HG03064 (cell line): ENCODE results near the gene BAIAP2.

Experiments
- ATAC-seq: cut with Tn5 transposase; IDR thresholded peaks from one replicate; pipeline ENCODE4 v1.9.1; 2021; ENCODE audit warnings: low read depth; ENCODE audit not compliant: unreplicated experiment

The BAIAP2 gene

GRCh38 chr17:81049973-81050551 is 15.1 kb downstream of the BAIAP2 start:
- ATAC-seq = no peak

DNA sequence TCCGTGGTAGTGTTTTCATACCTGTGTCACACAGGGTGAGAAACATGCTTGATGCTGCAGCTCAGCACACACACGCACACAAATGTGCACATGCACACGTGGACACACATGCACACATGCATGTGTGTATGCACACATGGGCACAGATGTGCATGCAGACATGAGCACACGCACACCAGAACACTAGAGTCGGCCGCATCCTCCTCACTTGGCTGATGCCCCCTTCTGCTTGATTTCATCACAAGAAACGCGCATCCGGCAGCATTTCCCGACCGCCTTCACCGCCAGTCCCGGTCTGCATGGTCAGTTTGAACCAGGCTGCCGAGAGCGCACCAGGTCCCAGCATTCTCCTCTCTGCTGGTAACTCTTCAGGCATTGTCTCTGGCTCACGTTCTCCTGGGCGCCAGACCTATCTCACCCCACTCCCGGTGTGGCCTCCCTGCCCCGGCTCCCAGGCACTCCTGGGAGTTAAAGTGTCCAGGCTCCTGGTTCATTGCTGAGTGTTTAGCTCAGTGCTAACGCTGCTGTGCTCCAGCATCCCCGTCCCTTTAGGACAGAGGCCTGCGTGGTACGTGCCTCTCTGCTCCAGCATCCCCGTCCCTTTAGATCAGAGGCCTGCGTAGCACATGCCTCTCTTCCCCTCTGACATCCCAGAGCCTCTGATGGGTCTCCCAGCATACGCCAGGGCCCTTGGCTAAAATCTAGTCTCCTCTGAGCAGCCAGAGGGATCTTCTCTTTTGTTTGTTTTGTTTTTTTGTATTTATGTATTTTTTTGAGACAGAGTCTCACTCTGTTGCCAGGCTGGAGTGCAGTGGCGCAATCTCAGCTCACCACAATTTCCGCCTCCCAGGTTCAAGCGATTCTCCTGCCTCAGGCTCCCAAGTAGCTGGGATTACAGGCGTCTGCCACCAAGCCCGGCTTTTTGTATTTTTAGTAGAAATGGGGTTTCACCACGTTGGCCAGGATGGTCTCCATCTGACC is 16.0 kb downstream of the BAIAP2 start:
- no peak for ATAC-seq

DNA sequence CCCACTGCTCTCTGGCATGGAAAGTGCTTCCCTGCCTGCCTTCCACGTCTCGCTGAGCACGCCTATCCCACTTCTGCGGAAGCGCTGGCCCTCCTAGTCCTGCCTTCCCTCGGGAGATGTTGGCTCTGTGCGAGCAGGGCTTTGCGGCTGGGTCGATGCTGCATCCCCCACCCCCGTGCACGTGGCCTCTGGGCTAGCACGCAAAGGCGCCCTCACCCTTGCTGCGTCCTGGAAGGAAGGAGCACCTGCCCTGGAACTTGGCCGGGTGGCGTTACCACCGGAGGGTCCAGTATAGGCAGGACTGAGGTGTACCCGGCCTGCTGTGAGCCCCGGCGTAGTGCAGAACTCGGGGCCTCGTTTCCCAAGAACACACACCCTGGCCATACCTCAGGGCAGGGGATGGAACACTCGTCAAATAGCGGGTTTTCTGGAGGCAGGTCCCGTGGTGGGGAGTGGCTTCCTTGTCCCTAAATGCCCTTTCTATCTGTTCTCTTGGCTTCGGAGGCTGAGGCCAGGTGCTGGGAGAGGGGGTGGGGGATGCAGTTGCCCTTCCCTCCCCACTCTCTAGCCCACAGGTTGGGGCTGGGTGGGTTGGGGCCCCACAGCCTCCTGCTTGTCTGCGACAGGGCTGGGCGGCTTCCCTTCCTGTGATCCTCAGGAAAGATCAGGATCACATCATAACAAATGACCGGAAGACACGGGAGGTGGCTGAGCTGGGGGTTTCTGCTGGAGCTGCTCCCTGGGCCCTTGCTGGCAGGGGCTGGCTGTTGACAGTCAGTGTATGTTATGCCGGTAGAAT is 17.4 kb downstream of the BAIAP2 start:
- ATAC-seq = no peak

- ATAC-seq = no peak
These were observed 18.4 kb downstream of the BAIAP2 start for GRCh38 chr17:81053041-81053970.

DNA sequence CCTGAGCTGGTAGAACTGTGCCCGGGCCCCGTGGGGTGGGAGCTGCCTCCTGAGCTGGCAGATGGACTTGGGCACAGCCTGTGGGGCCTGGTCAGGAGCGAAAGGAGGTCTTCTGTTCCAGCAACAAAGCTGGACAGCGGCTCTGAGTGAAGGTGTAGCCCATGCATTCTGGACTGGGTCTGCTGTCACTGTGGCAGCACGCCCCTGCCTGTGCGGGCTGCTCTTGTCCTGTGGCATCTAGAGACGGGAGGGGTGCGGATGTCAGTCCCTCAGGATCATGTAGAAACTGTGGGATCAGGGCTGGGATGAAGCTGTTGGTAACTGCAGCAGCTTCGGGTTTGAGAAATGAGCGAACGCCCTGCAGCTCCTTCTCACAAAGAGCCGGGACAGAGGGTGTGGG is 19.4 kb downstream of the BAIAP2 start:
- no peak for ATAC-seq

- no peak for ATAC-seq
These were observed 20.0 kb downstream of the BAIAP2 start for GRCh38 chr17:81054881-81055370.

GRCh38 chr17:81056312-81056711 is 21.4 kb downstream of the BAIAP2 start:
- no peak for ATAC-seq

DNA sequence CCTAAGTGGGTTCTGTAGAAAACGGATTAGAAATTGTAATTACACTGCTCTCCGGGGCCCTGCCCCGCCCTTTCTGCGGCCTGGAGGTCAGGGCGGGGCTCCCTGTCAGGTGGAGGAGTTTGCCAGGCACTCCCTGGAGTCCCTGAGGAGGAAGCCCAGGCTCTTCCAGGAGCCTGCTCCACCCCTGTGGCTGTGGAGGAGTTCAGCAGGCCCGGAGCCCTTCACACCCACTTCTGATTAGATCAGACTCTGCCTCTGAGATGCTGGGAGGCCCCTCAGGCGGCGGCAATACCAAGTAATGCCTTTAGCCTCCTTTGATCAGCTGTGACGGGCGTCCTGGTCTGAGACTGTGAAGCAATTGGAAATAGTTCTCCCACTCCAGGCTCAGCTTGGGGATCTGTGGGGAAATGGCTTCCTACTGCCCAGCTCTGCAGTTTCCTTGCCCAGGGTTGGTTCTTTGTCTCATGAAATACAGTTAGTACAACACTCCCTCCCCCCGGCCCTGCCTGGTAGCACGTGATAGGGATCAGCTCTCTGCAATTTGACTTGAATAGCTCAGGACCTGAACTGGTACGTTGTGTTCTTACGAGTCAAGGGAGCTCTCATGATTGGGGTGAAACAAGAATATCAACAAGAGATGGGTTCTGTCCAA is 22.3 kb downstream of the BAIAP2 start:
- ATAC-seq = no peak

DNA sequence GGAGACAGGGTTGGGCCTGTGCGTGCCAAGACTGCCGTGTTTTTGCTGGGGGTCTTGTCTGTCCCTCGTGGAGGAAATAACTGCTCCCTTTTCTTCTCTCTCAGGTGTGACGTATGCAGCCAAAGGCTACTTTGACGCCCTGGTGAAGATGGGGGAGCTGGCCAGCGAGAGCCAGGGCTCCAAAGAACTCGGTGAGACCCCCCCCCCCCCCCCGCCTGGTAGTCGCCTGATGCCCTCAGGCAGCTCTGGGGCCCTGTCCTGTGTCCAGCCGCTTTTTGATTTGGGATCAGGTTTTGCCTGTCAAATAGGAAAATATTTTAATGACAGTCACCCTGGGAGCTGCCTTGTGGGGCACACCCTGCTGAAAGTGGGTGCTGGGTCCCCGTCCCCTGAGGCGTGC is 22.8 kb downstream of the BAIAP2 start:
- ATAC-seq = no peak

GRCh38 chr17:81058263-81058871 is 23.4 kb downstream of the BAIAP2 start:
- no peak for ATAC-seq

GRCh38 chr17:81059026-81059425 is 24.1 kb downstream of the BAIAP2 start:
- no peak for ATAC-seq

DNA sequence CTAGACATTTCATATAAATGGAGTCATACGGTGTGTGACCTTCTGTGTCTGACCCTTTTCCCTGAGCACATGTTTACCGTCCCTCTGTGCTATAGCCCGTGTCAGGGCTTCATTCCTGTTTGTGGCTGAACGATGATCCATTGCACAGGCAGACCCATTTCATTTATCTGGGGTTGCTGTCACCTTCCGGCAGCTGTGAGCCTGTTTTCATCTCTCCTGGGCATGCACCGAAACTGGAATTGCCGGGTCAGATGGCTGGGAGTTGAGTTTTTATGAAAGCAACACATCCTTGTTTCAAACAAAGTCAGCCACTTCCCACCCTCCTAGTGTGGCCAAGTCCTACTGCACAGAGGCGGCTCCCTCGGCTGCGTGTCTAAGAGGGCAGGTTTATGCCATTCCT is 25.5 kb downstream of the BAIAP2 start:
- no peak for ATAC-seq

DNA sequence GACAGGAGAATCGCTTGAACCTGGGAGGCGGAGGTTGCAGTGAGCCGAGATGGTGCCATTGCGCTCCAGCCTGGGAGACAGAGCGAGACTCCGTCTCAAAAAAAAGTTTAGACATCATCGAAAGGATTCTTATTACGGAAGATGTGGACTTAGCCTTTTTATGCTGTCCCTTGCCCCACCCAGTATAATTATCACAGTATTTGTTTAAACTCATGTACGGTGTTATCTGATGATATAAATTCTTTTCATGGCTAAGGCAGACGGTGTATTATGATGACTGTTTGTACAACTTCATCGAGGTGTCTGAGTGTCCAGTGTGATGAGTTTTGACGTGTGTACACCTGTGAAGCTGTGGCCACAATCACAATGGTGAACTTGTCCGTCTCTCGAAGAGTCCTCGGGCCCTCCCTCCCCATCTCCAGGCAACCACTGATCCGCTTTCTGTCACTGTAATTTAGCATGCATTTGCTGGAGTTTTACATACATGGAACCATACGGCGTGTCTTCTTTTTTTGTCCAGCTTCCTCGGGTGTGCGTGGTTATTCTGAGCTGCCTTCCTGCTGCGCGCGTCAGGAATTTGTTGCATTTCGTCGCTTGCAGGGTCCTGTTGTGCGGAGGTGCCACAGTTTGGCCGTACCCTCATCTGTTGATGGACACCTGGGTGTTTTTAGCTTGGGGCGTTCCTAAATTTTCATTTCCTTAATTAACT is 26.2 kb downstream of the BAIAP2 start:
- no peak for ATAC-seq

- no peak for ATAC-seq
These were observed 27.2 kb downstream of the BAIAP2 start for GRCh38 chr17:81062014-81062780.

DNA sequence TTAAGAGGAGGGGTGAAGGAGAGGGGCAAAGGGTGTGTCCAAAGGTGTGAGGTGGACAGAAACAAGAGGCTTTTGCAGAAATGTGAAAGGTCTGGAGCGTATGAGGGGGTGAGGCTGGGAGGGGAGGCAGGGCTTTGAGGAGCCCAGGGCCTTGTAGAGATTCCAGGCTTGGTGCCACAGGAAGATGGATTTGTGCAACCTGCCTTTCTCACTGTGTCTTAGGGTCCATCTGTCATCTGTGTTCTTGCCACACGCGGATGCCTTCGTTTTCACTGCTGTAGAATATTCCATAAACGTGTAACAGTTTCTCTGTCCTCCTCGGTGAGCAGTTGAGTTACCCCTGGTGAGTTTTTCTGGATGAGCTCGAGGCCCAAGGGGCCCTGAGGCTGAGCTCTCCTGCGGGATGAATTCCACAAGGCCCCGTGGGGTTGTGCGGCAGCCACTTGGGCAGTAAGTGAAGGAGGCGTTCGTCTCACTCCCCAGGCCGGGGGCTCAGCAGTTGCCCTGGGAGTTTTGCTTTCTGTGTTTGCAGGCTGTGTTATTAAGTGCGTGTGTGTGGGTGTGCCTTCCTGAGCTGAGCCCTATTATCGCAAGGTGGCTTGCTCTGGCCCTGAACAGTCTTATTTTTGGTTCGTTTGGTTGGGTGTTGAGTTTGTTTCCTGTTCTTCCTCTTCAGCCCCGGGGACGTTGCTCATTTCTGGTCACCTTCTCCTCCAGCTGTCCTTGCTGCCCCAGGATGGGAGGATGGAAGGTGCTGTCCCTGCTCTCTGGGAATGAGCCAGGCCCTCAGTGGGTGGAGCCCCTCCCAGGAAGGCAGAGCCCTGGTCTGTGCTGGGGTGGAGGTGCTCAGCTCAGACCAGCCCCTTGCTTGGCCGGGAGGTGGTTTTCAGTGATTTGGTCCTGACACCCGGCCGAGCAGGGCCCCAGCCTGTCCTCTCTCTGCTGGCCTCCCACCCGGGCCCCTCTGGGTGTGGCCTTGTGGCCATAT is 28.4 kb downstream of the BAIAP2 start:
- no peak for ATAC-seq

DNA sequence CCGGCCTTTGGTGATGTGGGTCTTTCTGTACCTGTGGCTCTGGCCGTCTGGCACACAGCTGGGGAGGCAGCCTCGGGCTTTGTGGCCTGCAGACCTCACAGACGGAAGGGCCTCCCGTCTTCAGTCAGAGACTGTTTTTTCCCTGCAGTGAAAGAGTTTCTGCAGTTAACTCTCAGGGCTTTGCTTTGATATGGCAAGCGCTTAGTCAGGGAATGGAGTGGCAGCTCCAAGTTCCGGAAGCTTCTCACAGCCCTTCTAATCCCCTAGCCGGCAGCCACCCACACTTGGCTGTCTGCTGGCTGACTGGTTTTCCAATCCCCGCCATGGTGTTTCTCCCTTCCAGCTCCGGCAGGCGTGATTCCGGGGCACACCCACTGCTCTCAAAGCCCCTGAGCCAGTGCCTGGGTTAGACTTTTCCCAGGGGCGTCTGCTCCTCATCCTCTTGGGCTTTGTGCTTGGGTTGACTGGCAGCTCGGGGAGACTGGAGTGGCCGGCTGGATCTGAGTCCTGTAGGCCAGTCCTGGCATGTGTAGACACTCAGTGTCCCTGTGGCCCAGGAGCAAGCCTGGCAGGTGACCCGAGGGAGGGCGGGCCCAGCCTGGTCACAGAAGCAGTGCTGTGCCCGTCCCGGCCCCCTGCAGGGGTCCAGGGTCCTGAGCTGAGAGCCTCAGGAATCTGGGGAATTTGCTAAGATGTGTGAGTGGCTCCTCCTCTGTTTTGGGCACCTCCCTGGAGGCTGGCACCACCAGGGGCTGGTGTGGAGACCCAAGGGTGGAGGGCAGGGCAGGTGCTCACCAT is 29.9 kb downstream of the BAIAP2 start:
- no peak for ATAC-seq
